Effector CD8-positive, alpha-beta T cell (primary cell): ENCODE results near the gene EDDM3A.
"Not testable (repeated sequence)": the region's sequence is repeated elsewhere in the genome, so short reads cannot be mapped to it uniquely, and the experiment has no call there.

Source experiments
- DNase-seq: peaks from one replicate; lab custom pipeline; 2025; lab: John Stamatoyannopoulos, UW

Gene EDDM3A

GRCh38 chr14:20733684-20734429 lies 11.8 kb upstream of the EDDM3A start:
- no peak for DNase-seq

GRCh38 chr14:20734430-20734806 lies 11.3 kb upstream of the EDDM3A start:
- DNase-seq: no peak

GRCh38 chr14:20738292-20738691 lies 7.4 kb upstream of the EDDM3A start:
- DNase-seq: not testable (repeated sequence)

GRCh38 chr14:20742132-20742531 lies 3.6 kb upstream of the EDDM3A start:
- no peak for DNase-seq

- no peak for DNase-seq
These were observed 2.1 kb upstream of the EDDM3A start for GRCh38 chr14:20743556-20743955.

- DNase-seq: no peak
These were observed 879 bp downstream of the EDDM3A start for GRCh38 chr14:20746566-20746965.

GRCh38 chr14:20748439-20748838 lies 2.8 kb downstream of the EDDM3A start:
- DNase-seq: no peak

GRCh38 chr14:20750194-20750593 lies 4.5 kb downstream of the EDDM3A start:
- DNase-seq: no peak

- no peak for DNase-seq
These were observed 6.4 kb downstream of the EDDM3A start for GRCh38 chr14:20751963-20752562.

- DNase-seq: no peak
These were observed 8.6 kb downstream of the EDDM3A start for GRCh38 chr14:20754308-20754707.

GRCh38 chr14:20755037-20755436 lies 9.3 kb downstream of the EDDM3A start:
- no peak for DNase-seq

- DNase-seq: no peak
These were observed 12.3 kb downstream of the EDDM3A start for GRCh38 chr14:20757965-20758364.

GRCh38 chr14:20759465-20759864 lies 13.8 kb downstream of the EDDM3A start:
- DNase-seq: not testable (repeated sequence)

GRCh38 chr14:20760950-20761349 lies 15.3 kb downstream of the EDDM3A start:
- DNase-seq: no peak

- DNase-seq: no peak
These were observed 22.9 kb downstream of the EDDM3A start for GRCh38 chr14:20768593-20768892.

- no peak for DNase-seq
These were observed 23.7 kb downstream of the EDDM3A start for GRCh38 chr14:20769421-20769820.

- DNase-seq: no peak
These were observed 27.0 kb downstream of the EDDM3A start for GRCh38 chr14:20772650-20773049.

GRCh38 chr14:20774258-20774824 lies 28.7 kb downstream of the EDDM3A start:
- DNase-seq: no peak

- DNase-seq: no peak
These were observed 29.4 kb downstream of the EDDM3A start for GRCh38 chr14:20775043-20775442.

GRCh38 chr14:20775901-20776300 lies 30.2 kb downstream of the EDDM3A start:
- no peak for DNase-seq

GRCh38 chr14:20781803-20782202 lies 36.1 kb downstream of the EDDM3A start:
- DNase-seq: no peak

- DNase-seq: no peak
These were observed 36.7 kb downstream of the EDDM3A start for GRCh38 chr14:20782280-20782890.

- DNase-seq: no peak
These were observed 41.3 kb downstream of the EDDM3A start for GRCh38 chr14:20787025-20787424.
